NT2/D1 (cell line): ENCODE data around the gene MAP7.

Experiments
- SUZ12 ChIP-seq: IDR thresholded peaks from 2 replicates; pipeline ENCODE4 v1.6.1; 2011; ENCODE audit not compliant: insufficient read length, insufficient read depth; ENCODE audit errors: extremely low read depth
- YY1 ChIP-seq: IDR thresholded peaks from 2 replicates; pipeline ENCODE4 v1.6.1; 2011; ENCODE audit not compliant: insufficient read length, insufficient read depth
- ZNF274 ChIP-seq: IDR thresholded peaks from 2 replicates; pipeline ENCODE4 v1.6.1; 2011; ENCODE audit warnings: mild to moderate bottlenecking, low read depth, low read length

GRCh38 chr6:136534268-136534667 lies 16.0 kb downstream of the MAP7 start:
- no peak for TF ChIP-seq YY1
- TF ChIP-seq ZNF274 = no peak
- TF ChIP-seq SUZ12 = no peak
